SK-N-SH treated with all-trans-retinoic acid at 6 μM for 48 hours (cell line): Measurements from ENCODE around the gene PHLDB1.

Experiments used
- ATAC-seq: fragments of 200-7000 bp; cut with Tn5 transposase; 3 replicates; pipeline ENCODE4 v1.9.1; 2020; ENCODE audit warnings: mild to moderate bottlenecking, moderate library complexity
- ARNTL ChIP-seq: fragments of 450-650 bp; formaldehyde crosslinking; IDR thresholded peaks from 2 replicates; pipeline ENCODE4 v1.5.0; 2020; ENCODE audit warnings: low read depth, mild to moderate bottlenecking, moderate library complexity, borderline replicate concordance
- BACH2 ChIP-seq: fragments of 250-450 bp; sonication (Bioruptor Pico); IDR thresholded peaks from 2 replicates; pipeline ENCODE4 v1.9.0; 2021; ENCODE audit warnings: mild to moderate bottlenecking, borderline replicate concordance
- CREB5 ChIP-seq: fragments of 250-450 bp; sonication (Bioruptor Pico); IDR thresholded peaks from 2 replicates; pipeline ENCODE4 v1.5.1; 2020; ENCODE audit warnings: low read depth, mild to moderate bottlenecking, moderate library complexity
- CSRNP3 ChIP-seq: fragments of 250-450 bp; sonication (Bioruptor Pico); IDR thresholded peaks from 2 replicates; pipeline ENCODE4 v1.5.1; 2021; ENCODE audit warnings: mild to moderate bottlenecking, moderate library complexity
- ESRRG ChIP-seq: fragments of 250-450 bp; sonication (Bioruptor Pico); IDR thresholded peaks from 2 replicates; pipeline ENCODE4 v1.6.1; 2021; ENCODE audit warnings: mild to moderate bottlenecking
- GLIS3 ChIP-seq: fragments of 250-450 bp; sonication (Bioruptor Pico); IDR thresholded peaks from 2 replicates; pipeline ENCODE4 v1.5.0; 2020; ENCODE audit warnings: mild to moderate bottlenecking, moderate library complexity
- OSR1 ChIP-seq: fragments of 250-450 bp; sonication (Bioruptor Pico); IDR thresholded peaks from 2 replicates; pipeline ENCODE4 v1.8.0; 2022; ENCODE audit warnings: moderate library complexity, mild to moderate bottlenecking, inconsistent platforms
- POU6F1 ChIP-seq: fragments of 250-450 bp; sonication (Bioruptor Pico); IDR thresholded peaks from 2 replicates; pipeline ENCODE4 v1.8.0; 2021; ENCODE audit warnings: low read depth, mild to moderate bottlenecking, moderate library complexity, borderline replicate concordance
- PPARA ChIP-seq: fragments of 250-450 bp; sonication (Bioruptor Pico); IDR thresholded peaks from 2 replicates; pipeline ENCODE4 v1.5.0; 2020; ENCODE audit warnings: mild to moderate bottlenecking, borderline replicate concordance
- RARB ChIP-seq: fragments of 250-450 bp; sonication (Bioruptor Pico); IDR thresholded peaks from 2 replicates; pipeline ENCODE4 v1.8.0; 2021; ENCODE audit warnings: mild to moderate bottlenecking, moderate library complexity
- SNAI2 ChIP-seq: fragments of 250-450 bp; sonication (Bioruptor Pico); IDR thresholded peaks from 2 replicates; pipeline ENCODE4 v1.5.0; 2020; ENCODE audit warnings: mild to moderate bottlenecking, moderate library complexity
- TCF4 ChIP-seq: fragments of 250-450 bp; sonication (Bioruptor Pico); IDR thresholded peaks from 2 replicates; pipeline ENCODE4 v1.8.0; 2021; ENCODE audit warnings: mild to moderate bottlenecking, moderate library complexity, borderline replicate concordance
- TOX ChIP-seq: fragments of 250-450 bp; sonication (Bioruptor Pico); IDR thresholded peaks from 2 replicates; pipeline ENCODE4 v1.8.0; 2021; ENCODE audit warnings: mild to moderate bottlenecking, moderate library complexity, borderline replicate concordance
- ZFP3 ChIP-seq: fragments of 250-450 bp; sonication (Bioruptor Pico); IDR thresholded peaks from 2 replicates; pipeline ENCODE4 v1.5.0; 2020; ENCODE audit warnings: mild to moderate bottlenecking, moderate library complexity
- ZNF565 ChIP-seq: fragments of 450-650 bp; formaldehyde crosslinking; conservative IDR thresholded peaks from 2 replicates; pipeline ENCODE4 v1.5.0; 2020; ENCODE audit warnings: low read depth, mild to moderate bottlenecking, moderate library complexity
- ZNF70 ChIP-seq: fragments of 450-650 bp; formaldehyde crosslinking; IDR thresholded peaks from 2 replicates; pipeline ENCODE4 v1.5.0; 2020; ENCODE audit warnings: mild to moderate bottlenecking, moderate library complexity
- ZNF8 ChIP-seq: fragments of 450-650 bp; formaldehyde crosslinking; IDR thresholded peaks from 2 replicates; pipeline ENCODE4 v1.5.0; 2020; ENCODE audit warnings: mild to moderate bottlenecking, moderate library complexity

PHLDB1 gene

DNA sequence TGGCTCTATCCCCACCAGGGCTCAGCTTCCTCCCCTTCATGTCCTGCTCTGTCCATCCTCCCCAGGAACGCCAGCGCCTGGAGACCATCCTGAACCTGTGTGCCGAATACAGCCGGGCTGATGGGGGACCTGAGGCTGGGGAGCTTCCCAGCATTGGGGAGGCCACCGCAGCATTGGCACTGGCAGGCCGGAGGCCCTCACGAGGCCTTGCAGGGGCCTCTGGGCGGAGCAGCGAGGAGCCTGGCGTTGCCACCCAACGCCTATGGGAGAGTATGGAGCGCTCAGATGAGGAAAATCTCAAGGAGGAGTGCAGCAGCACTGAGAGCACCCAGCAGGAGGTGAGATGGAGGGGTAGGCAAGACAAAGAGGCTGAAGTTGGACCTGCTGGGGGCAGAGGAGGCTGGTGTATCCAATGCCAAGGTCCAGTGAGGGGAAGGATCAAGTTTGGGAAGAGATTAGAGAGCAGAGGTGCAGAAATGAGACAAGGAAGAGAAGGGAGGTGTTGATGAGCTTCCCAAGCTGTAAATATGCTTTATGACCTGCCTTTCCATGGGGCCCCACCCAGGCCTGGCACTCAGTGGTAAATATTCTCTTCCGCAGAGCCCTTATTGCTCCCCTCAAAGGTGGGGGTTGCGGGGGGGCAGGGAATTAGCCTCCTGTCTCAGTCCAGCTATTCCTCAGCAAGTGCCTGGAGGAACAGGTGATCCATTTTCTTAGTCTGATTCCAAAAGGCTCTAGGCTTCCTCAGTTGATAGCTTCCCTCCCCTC is 23.9 kb downstream of the PHLDB1 start:
- ATAC-seq: no peak

DNA sequence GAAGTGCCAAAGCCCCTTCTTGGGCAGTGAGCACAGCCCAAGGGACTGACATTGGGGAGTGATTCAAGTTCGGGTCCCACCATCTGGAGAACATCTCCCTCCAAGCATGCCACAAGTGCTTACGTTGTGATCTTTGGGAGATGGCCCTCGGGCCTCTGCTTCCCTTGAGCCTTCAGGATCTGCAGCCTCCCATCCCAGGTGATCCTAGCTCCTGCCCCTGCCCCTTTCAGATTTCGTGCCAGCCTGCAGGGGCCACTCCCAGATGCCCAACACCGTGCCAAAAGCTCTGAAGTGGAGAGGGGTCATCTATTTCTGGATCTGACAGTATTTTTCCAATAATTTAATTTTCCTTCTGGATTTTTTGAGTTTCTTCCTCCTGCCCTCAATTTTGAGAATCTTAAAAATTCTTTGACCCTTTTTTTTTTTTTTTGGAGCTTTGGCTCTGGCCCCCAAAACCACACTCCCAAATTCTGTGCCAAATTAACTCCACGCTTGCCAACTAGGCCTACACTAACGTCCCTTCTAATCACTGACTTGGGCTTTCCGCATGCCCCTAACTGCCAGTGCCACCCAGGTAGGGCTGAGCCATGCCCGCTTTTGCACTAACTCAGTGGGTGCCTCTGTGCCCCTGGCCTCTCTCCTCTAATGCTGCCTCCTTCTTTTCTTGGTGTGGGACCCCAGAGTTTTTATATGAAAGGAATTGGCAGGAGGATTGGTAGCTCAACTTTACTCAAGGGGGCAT is 25.3 kb downstream of the PHLDB1 start:
- no peak for TF ChIP-seq ZNF70
- no peak for ATAC-seq

More for the DNA sequence above, 23.9 kb downstream of the PHLDB1 start:
- TF ChIP-seq PPARA (CRISPR knock-in tag) (no peak), OSR1 (CRISPR knock-in tag) (no peak), ZNF8 (CRISPR knock-in tag) (no peak), ZNF70 (no peak)

- TF ChIP-seq ZFP3 (CRISPR knock-in tag): no peak
- no peak for TF ChIP-seq ESRRG (CRISPR knock-in tag)
- no peak for TF ChIP-seq BACH2 (CRISPR knock-in tag)
- no peak for TF ChIP-seq RARB (CRISPR knock-in tag)
- TF ChIP-seq PPARA (CRISPR knock-in tag): no peak
- TF ChIP-seq POU6F1 (CRISPR knock-in tag): no peak
- TF ChIP-seq ZNF8 (CRISPR knock-in tag): no peak
- no peak for TF ChIP-seq ZNF565 (CRISPR knock-in tag)
- TF ChIP-seq TOX (CRISPR knock-in tag): no peak
- TF ChIP-seq CSRNP3 (CRISPR knock-in tag): no peak
- TF ChIP-seq CREB5: no peak
- TF ChIP-seq ARNTL: no peak
- no peak for TF ChIP-seq TCF4 (CRISPR knock-in tag)
- ATAC-seq: peak; percentile 8
Observed at GRCh38 chr11:118633319-118633690, 25.9 kb downstream of the PHLDB1 start.

DNA sequence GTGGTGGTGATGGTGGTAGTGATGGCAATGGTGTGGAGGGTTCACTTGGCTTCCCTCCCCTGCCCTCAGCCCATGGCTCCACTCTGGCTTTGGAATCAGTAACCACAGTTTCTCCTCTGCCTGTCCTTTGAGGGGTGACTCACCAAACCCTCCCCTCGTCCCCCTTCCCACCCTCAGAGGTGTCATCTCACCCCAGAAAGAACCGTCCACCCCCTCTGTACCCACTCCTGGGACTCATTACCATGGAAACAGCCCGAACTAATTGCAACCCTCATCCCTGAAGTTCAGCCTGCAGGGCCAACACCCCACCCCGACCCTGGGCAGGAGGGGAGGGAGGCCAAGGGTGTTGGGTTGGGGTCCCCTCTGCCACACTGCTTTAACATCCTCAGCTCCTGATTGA is 26.6 kb downstream of the PHLDB1 start:
- peak; percentile 2; the same call in 1 of the 3 replicates for ATAC-seq
- no peak for TF ChIP-seq PPARA (CRISPR knock-in tag)
- TF ChIP-seq GLIS3: no peak
- no peak for TF ChIP-seq SNAI2
- TF ChIP-seq BACH2 (CRISPR knock-in tag): no peak
- no peak for TF ChIP-seq ZNF8 (CRISPR knock-in tag)
- TF ChIP-seq CSRNP3 (CRISPR knock-in tag): no peak
- TF ChIP-seq OSR1 (CRISPR knock-in tag): no peak
- TF ChIP-seq TCF4 (CRISPR knock-in tag): no peak
- TF ChIP-seq RARB (CRISPR knock-in tag): no peak
- TF ChIP-seq ESRRG (CRISPR knock-in tag): no peak
- no peak for TF ChIP-seq TOX (CRISPR knock-in tag)
- no peak for TF ChIP-seq ZNF70
